ENCODE results near the gene BCL11A. TPM values are rescaled to one million over a fixed set of nuclear protein-coding genes. Genes with fewer than 3 reads are reported as not detected.

BCL11A gene
- total RNA-seq, 1 experiment from 2014 or later: 4.5 TPM

DNA sequence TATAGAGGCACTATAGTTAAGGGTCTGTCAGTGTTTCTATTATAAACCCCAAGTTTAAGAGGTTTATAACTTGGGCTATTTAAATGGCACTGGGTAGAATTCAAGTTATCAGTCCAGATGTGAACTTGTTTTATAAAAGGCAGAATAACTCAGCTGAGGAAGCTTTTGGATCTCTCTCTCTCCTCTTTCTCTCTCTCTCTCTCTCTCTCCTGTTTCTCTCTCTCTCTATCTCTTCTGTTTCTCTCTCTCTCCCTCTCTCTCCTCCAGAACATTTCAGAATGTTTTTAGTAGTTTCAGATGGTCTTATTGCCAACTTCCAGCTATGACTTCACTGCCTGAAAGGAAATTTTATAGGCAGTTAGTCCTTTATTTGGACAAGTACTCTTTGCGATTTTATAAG is 6.4 kb upstream of the BCL11A start:
- DNase-seq (ENCODE audit: low read depth): no peak

DNA sequence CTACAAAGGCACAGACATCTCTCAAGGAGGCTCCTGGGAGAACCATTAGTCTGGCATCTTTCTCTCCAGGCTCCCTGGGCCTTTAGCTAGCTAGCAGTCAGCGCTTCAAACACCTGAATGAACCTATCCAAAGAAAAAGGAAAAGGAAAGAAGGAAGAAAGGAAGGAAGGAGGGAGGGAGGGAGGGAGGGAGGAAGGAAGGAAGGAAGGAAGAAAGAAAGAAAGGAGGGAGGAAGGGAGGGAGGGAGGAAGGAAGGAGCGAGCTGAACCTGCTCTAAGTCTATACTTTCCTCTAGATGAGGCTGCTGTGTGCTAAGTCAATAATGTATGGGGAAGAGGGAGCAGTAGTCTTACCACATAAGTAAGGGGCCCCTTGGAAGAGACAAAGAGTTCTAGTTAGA is 5.1 kb upstream of the BCL11A start:
- no peak for DNase-seq (ENCODE audit: low read depth)

DNA sequence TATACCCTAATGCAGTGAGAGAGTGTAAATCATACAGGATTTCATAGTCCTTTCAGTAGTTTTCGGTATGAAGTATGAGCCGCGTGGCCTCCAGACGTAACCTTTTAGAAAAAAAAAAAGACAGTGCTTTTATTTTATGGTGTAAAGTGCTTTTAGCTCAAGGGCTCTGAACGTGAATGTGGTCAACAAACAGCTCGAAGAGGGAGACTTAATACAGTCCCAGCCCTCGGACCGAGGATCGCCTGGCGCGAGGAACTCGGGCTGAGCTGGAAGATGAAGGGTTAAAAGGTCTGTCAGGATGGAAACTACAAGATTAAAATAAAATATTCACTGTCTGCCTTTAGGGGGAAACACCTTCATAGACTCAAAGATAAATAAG is 4.0 kb upstream of the BCL11A start:
- no peak for DNase-seq (ENCODE audit: low read depth)

DNA sequence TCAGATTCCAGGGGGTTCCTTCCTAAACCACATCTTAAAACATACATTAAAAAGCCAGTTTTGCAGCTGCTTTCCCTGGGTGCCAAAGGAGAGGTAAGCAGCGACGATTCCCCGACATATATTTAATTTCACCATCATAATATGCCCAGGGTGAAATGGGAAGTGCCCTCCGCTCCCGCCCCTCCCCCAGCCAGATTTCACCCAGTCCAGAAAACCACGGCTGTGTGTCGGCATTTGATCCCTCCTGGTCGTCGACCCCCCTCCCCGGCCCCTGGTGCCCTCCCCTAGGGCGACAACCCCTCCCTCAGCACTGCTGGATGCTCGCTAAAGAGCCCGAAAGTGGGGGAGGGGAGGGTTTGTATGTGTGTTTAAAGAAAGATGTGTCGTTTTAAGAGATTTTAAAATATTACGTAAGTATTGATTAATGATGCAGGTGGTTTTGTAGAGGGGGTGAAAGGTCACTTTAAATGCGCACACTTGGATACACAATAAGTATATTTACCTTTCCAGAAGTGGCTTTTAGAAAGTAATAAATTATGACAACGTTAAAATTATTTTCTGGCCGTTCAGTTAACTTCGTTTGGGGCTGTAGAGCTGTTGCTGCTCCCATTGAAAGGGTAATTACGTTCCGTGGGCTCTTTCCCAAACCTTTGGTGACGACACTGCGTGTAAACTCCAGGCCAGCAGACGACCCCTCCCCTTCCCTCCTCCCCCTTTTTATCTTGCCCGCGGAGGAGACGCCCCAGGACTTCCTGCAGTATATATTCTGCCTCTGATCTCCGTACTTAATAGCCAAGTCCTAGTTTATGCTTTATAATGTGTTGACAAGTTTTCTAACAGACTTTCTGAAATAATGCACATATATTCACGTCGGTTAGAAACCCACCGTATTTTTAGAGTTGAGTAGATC is 3.4 kb upstream of the BCL11A start:
- peak; percentile 19 for DNase-seq (ENCODE audit: low read depth)

DNA sequence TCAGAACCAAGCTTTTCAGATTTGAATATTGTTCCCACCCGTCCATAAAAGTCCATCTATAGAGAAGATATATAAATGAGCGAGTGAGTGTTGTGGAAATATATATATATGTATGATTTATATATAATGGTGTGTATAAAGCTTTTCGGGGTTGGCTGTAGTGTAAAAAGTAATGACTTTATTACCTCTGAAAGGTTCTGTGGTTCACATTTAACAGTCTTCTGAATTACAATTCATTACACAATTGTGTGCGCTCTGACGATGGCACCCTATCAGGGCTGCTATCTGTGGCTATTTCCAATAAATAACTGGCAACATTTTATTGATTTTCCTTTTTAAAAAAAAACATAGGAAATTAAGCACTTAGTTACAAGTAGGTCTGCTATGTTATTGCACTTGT is 2.7 kb upstream of the BCL11A start:
- no peak for DNase-seq (ENCODE audit: low read depth)

DNA sequence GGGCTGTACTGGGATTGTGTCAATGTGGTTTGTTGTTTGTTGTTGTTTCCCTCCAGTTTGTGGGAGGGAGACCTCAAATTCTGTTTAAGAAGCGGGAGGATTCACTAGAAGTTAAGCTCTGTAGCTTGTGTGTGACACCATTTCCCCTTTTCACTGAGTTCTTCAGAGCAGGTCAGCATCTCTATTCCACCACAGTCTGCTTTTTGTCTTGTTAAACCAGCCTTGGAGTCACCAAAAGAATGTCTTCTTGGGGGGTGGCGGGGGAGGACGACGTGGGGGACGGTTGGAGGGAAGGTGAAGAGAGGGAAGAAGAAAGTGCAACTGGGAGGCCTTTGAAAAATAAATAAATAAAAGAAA is 2.3 kb upstream of the BCL11A start:
- DNase-seq (ENCODE audit: low read depth): no peak

DNA sequence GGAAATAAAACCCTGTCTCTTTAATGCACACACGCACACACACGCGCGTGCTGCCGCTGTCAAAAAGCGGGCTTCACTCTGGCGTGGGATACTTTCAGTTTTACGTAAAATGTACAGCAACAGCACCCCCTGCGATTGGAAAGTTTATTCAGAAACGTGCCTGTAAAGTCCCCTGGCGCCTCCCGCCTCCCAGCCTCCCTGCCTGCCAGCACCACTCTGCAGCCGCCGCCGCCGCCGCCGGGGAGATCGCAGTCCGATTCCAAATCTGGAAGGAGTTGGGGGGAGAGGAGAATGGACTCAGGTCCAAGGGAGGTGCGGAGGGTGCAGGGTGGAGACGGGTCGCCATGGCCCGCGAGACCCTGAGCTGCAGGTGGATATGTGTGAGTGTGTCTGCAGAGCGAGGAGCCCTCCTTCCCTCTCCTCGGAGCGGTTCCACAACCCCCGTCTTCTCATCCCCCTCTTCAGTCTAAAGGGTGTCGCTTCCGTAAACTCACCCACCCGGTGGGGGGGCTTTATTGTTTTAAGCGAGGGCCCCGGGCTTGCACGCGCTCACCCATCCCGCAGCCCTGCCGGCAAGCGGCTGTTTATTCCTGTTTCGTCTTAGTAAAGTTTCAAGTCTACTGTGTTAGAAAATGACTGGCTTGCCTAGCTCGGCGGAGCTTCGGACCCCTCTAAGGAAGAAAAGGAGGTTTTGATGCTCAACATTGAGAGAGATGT is 1.8 kb upstream of the BCL11A start:
- DNase-seq (ENCODE audit: low read depth): peak; percentile 82

DNA sequence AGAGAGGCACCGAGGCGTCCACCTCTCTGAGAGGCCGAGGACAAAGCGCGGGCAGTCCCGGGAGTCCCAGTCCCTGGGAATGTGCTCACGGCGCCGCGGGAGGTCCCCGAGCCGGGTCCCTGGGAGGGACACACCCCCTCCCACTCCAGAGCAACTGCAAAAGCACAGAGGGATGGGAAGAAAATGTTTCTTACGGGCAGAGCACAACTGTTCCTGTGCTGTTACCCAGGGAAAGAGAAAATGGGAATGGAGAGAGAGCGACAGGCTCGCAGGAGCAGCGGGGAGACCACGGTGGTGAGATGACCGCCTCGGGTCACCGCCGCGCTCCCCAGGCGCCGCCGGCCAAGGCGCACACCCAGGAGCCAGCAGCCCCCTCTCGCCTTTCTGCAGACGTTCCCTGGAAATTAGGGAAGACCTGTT is 1.2 kb upstream of the BCL11A start:
- DNase-seq (ENCODE audit: low read depth): peak; percentile 67

DNA sequence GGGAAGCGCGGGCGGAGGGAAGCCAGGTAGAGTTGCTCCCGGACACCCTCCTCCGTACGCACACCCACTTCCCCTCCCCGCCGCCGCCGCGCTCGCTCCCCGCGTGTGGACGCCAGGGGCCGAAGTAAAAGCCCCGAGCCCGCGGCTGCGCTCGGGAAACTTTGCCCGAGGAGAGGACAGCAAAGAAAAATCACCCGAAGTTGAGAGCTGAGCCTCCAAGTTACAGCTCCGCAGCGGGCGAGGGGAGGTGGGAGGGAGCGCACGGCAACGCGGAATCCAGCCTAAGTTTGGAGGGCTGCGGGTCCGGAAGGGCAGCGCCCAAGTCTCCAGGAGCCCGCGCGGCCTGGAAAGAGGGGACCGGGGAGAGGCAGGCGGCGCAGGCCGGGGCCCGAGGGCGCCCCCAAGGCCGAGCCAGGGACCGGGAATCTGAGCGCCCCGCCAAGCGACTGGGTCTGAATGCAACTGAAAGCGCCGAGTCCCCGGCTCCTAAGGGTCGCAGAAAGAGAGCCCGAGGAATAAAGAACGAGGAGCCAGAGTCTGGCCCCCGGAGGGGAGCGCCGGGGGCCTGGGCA is 706 bp upstream of the BCL11A start:
- DNase-seq (ENCODE audit: low read depth): peak; percentile 67

DNA sequence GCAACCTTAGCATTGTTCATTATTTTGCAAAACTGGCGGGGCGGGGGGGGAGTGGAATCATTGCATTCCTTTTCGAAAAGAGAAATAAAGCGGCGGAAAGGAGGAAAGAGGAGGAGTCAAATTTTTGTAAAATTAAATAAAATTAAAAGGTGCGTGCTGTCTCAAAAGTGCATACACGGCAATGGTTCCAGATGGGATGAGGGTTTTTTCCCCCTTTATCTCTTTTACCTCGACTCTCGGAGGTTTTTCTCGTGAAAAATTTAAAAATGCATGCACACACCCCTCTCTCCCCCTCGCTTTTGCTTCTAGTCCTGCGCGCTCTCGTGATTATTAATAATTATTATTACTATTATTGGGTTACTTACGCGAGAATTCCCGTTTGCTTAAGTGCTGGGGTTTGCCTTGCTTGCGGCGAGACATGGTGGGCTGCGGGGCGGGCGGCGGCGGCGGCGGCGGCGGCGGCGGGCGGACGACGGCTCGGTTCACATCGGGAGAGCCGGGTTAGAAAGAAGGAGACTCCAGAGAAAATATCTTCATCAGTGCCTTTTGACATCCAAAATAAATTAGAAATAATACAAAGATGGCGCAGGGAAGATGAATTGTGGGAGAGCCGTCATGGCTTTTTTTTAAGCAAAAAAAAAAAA is 481 bp downstream of the BCL11A start:
- DNase-seq (ENCODE audit: low read depth): no peak

DNA sequence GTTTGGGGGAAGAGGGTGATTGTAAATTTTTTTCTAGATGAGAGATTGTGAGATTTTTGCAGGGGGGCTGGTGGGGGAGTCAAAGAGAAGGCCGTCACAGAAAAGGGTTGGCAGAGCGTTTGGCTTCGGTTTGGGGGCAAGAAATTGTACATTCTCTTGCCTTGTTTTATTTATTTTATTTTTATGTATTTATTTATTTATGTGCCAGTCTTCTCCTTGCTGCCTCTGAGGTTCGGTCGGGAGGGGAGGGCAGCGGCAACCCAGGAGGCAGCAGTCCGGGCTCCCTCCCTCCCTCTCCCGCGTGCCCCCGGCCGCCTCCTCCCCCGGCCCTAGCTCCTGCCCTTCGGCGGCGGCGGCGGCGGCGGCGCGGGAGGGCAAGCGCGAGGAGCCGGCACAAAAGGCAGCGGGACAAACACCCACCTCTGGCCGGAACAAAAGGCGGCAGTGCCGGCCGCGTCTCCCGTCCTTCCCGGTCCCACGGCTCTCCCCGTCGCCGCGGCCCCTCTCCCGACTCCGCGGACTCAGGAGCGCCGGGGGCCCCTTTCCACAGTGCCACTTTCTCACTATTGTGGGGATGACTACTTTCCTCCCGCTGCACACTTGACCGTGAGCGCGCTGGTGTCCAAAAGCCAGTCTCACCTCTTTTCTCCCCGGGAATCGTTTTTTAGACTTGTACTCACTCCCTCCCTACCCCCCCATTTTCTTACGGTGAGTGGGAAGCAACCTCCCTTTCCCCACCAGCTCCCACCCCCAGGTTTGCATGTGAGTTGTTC is 1.2 kb downstream of the BCL11A start:
- DNase-seq (ENCODE audit: low read depth): peak; percentile 53

DNA sequence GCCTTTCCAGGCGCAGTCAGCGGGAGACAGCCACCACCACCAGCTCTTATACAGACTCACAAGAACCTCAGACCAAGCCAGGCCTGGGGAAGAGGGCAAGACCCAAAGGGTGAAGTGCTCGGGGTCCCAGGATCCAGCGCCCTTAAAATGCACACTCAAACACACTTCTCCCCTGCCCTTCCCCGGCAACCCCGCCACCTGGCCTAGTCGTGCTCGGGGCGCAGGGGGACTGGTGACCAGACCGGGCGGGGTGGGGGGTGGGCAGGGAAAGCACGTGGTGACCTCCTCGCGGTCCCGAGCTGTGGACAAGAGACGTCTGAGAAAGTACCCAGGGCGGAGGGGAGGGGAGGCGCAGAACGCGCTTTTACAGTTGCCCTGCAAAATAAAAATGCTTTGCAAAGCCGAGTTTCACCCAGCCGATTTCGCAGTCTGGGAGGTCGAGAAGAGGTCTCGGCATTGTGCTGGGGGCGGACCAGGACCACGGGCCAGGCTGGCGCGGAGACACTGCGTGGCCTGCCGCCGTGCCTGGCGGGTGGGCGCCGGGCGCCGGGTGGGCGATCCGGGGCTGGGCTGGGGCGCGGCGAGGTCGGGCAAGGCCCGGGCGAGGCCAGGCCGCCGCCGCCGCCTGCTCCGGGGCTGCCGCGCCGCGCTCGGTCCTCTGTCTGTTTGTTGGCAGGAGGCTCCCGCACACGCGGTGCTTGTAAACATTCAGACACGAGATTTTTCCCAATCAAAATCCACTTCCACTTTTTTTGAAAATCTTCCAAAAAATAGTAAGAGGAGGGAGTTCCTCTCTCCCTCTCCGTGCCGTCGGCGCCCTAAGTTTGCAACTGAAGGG is 2.0 kb downstream of the BCL11A start:
- peak; percentile 51 for DNase-seq (ENCODE audit: low read depth)

DNA sequence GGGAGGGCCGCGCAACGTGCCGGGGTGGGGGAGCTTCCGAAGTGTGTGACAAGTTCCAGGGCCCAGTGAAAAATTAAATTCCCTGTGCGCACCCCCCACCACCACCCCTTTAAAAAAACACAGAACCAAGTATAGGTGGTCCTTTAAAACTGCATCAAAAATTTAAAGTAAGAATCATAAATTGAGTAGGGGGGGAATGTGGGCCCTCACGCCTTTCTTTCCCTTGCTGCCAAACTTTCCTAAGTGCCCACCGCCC is 2.5 kb downstream of the BCL11A start:
- DNase-seq (ENCODE audit: low read depth): no peak

DNA sequence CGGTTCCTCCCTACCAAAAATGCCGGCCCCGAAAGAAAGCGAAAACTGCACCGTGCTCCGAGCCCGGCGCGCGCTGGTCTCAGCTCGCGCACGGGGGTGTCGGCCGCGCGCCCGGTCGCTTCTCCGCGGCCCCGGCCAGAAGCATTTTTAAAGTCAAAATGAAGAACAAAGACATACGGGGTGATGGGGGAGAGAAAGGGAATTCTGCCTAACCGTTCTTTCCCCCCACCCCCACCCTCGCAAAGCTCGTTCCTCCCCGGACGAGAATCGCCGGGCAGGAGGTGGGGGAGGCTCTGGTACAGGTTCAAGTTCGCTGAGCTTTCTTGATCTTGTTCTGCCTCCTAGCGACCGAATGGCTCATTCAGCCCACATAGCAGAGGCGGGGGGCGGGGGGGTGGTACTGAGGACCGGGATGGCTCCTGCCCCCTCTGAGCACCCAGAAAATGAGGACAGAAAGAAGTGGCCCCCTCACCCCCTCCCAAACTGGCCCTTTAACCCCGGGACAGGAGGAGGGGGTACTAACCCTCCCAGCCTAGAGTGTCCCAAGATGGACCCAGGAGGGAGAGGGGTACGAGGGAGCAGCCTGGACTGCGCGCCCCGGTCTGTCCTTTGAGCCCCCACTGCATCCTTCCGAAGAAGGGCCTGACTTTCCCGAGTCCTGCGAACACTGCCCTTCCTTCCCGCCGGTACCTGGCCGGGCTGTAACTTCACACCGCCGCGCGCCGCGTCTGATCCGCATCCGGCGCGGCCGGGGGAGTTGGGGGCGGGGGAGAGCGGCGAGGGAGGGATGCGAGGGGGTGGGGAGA is 3.1 kb downstream of the BCL11A start:
- peak; percentile 87 for DNase-seq (ENCODE audit: low read depth)

DNA sequence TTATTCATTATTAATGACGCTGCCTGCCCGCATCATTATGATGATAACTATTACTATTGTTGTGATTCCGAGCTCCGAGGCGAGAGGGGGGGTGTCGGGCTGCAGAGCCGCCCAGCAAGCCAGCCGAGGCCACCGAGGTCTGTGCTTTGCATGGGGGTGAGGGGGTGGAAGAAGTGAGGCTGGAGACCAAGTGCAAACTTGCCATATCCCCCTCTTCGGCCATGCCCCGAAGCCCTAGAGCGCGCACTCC is 3.6 kb downstream of the BCL11A start:
- no peak for DNase-seq (ENCODE audit: low read depth)

DNA sequence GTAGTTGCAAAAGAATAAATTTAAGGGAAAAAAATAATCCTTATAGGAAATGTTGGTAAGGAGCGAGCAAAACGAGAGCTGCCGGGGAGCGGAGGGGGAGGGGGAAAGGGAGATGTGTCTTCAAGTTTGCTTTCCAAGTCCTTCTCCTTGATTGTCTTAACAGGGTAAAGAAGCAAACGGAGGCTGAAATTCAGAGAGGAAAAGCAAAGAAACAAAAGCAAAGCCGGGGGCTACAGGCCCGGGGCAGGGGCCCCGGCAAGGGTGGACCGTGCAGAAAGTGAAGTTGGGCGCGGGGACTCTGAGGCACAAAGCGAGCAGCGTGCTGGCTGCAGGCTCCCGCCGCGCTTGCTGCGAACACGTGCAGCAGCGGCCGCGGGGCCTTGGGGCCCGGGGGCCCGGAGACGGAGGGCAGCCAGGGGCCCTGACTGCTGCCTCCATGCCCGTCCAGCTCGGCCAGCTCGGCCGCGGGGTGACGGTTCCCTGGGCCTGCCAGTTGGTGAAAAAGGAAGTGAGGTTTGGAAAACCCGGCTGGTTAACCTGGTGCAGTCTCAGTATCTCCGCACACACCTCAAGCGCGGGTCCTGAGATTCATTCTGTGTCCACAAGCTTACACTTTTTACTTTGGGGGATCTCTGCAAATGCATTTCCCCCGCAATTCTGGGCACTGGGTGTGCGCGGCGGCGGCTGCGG is 4.1 kb downstream of the BCL11A start:
- peak; percentile 50 for DNase-seq (ENCODE audit: low read depth)

DNA sequence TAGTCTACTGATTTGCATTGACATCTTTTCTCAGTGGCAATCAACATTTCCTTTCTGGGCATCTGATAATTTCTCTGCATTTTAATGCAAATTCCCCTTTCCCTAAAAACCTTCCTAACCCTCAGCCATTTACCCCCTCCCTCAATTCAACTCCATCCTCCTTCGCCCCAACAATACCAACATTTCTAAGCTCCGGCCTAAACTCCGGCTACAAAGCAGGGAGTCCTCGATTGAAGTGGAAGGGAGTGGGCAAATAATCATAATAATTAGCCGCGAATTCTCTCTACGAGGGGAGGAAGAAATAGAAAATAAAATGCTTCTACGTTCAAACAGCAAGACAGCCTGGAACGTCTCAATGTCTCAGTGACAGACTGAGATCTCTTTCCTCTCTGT is 4.6 kb downstream of the BCL11A start:
- DNase-seq (ENCODE audit: low read depth): no peak

DNA sequence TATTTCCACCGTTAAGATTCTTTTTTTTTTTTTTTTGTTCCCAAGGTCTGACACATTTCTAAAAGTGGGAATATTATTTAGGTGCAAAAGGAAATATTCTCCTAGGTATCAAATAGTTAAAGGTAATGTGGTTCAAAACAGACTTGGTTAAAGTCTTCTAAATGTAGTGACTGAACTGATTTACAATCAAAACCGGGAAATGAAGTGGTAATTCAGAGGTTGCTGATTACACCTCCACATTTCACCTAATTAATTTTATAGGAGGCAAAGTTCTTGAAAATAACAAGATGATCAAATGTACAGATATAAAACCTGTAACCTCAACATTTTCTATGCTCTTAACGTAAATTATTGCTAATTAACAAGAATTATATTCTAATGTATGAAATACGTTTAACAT is 5.1 kb downstream of the BCL11A start:
- no peak for DNase-seq (ENCODE audit: low read depth)

DNA sequence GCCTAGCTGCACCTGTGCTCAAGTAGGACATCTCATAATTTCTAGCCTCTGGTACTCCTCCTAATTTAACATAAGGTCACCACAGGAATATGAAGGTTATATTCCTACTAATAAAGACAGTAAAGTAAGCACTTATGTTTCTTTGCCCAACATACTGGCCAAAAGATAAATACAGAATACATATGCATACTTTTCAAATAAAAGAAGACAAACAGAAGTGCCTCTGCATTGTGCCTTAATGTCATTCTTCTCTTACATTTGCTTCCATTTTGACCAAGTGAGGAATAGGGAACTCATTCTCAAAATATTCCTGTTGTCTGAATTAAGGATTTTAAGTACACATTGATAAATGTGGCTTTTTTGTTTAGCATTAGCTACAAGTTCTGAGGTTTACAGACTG is 5.6 kb downstream of the BCL11A start:
- no peak for DNase-seq (ENCODE audit: low read depth)
